ENCODE measurements around the gene AFF3. TPM values are rescaled to one million over a fixed set of nuclear protein-coding genes. Genes with fewer than 3 reads are reported as not detected.

The AFF3 gene
- total and polyA plus RNA-seq, 3 experiments from 2014 or later: 0.48 to 1.3 (median 0.53) TPM

DNA sequence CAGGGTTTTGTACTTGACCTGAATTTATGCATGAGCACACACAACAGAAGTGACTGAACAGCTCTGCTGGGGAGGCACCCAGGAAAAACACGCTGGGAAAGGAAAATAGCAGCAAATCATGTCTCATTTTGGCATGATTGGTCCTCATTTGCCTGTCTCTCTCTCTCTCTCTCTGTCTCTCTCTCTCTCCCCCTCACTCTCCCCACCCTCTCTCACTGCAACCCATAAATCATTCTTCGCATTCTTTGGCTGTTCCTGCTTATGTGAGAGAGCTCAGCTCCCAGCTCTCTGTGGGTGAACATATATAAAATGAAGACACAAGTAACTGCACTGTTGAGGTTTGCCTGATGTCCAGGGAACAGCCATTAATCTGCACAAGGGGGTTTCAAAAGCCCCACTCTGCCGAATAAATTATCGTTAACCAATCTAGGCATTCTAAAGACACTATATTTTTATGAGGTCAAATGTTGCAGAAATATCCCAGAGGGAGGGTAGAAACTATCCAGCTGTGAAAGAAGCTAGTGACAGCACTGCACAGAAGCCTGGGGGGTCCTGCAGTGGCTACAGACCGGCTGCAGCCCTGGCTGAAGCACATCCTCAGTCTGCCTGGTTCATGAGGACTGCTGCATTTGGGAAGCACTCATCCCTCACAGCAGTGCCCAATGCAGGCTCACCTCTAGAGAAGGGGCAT, 260.3 kb downstream of the AFF3 start:
- no peaks in the 10 kb centered on the region for H3K4me1 Mint-ChIP-seq
- POLR2A ChIA-PET: no interaction called here
- H3K4me1 ChIP-seq (ENCODE audit: insufficient read depth, low read length): no peaks in the 10 kb centered on the region
- H3K9me3 Mint-ChIP-seq: no peaks in the 10 kb centered on the region
- H3K27me3 Mint-ChIP-seq: peaks cover 0 to 3% of the 10 kb centered on the region in 2 donors
- no peak for DNase-seq
- H3K9me3 ChIP-seq (ENCODE audit: low read length): no peaks in the 10 kb centered on the region
- no peak overlapping the region for H3K27ac Mint-ChIP-seq
- no peak overlapping the region for H3K4me3 Mint-ChIP-seq
- H3K36me3 ChIP-seq (ENCODE audit: insufficient read depth, low read length): no peaks in the 10 kb centered on the region
- H3K27ac ChIP-seq (ENCODE audit: low read depth, low read length): no peak overlapping the region
- peaks cover 0 to 2% (median 0%) of the 10 kb centered on the region in 3 donors for H3K36me3 Mint-ChIP-seq
- CTCF ChIA-PET: no interaction called here
- no peaks in the 10 kb centered on the region for H3K27me3 ChIP-seq (ENCODE audit: insufficient read depth, low read length, poor library complexity, severe bottlenecking)
- H3K4me3 ChIP-seq (ENCODE audit: low read length): no peak overlapping the region

- peaks cover 0 to 4% of the 10 kb centered on the region in 2 donors for H3K27me3 Mint-ChIP-seq
- H3K27ac Mint-ChIP-seq: no peak overlapping the region
- H3K9me3 Mint-ChIP-seq: no peaks in the 10 kb centered on the region
- H3K36me3 Mint-ChIP-seq: peaks cover 0 to 2% (median 0%) of the 10 kb centered on the region in 3 donors
- H3K36me3 ChIP-seq (ENCODE audit: insufficient read depth, low read length): no peaks in the 10 kb centered on the region
- H3K27me3 ChIP-seq (ENCODE audit: insufficient read depth, low read length, poor library complexity, severe bottlenecking): no peaks in the 10 kb centered on the region
- no peaks in the 10 kb centered on the region for H3K4me1 Mint-ChIP-seq
- no peak overlapping the region for H3K4me3 Mint-ChIP-seq
- no peak overlapping the region for H3K27ac ChIP-seq (ENCODE audit: low read depth, low read length)
- no peak for DNase-seq
- H3K4me1 ChIP-seq (ENCODE audit: insufficient read depth, low read length): no peaks in the 10 kb centered on the region
- ChIA-PET POLR2A (no interaction called here), CTCF (no interaction called here)
- no peaks in the 10 kb centered on the region for H3K9me3 ChIP-seq (ENCODE audit: low read length)
- H3K4me3 ChIP-seq (ENCODE audit: low read length): no peak overlapping the region
These were observed 261.5 kb downstream of the AFF3 start for GRCh38 chr2:99880964-99881294.

DNA sequence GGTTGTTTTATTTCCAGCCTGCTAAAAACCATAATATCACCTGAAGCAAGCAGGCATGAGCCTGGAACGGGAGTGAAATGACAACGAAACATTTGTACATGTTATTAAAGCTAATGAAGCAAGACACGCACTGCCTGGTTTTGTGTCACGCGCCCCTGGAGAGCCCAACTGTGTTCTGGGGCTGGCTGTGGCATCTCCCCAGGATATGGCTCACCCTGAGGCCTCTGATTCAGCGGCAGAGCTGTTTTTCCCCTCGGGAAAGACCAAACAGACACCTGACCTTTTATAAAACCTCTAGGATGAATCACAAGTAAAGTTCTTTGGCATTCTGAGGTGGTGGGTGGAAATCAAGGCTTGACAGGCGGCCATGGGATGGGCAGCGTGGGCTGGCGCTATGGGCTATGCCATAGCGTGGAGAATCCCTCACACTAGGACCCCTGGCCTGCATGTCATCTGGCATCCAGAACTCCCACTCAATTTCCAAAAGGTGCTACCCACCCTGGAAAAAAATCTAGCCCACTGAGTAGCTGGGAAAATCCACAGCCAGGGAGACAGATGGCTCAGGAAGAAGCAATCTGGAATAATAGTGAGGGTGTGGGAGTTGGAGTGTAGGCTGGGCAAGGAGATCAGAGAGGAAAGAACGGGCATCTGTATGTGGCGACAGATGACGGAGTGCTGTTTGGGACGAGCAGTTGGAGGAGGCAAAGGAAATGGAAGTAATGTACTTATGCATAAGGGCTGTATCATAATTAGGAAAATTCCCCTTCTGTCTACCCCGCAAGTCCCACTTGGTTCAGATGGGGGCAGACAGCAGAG, 262.0 kb downstream of the AFF3 start:
- Mint-ChIP-seq H3K36me3 (peaks cover 0 to 2% (median 0%) of the 10 kb centered on the region in 3 donors), H3K27ac (no peak overlapping the region), H3K27me3 (peaks cover 0 to 5% of the 10 kb centered on the region in 2 donors), H3K9me3 (no peaks in the 10 kb centered on the region), H3K4me3 (no peak overlapping the region), H3K4me1 (no peaks in the 10 kb centered on the region)
- ChIA-PET CTCF (no interaction called here), POLR2A (no interaction called here)
- DNase-seq: no peak
- Histone ChIP-seq H3K4me1 (ENCODE audit: insufficient read depth, low read length) (no peaks in the 10 kb centered on the region), H3K27ac (ENCODE audit: low read depth, low read length) (no peak overlapping the region), H3K36me3 (ENCODE audit: insufficient read depth, low read length) (no peaks in the 10 kb centered on the region), H3K4me3 (ENCODE audit: low read length) (no peak overlapping the region), H3K27me3 (ENCODE audit: insufficient read depth, low read length, poor library complexity, severe bottlenecking) (no peaks in the 10 kb centered on the region), H3K9me3 (ENCODE audit: low read length) (no peaks in the 10 kb centered on the region)

GRCh38 chr2:99879481-99879880, 262.9 kb downstream of the AFF3 start:
- H3K9me3 ChIP-seq (ENCODE audit: low read length): no peaks in the 10 kb centered on the region
- H3K27me3 Mint-ChIP-seq: peaks cover 0 to 5% of the 10 kb centered on the region in 2 donors
- ChIA-PET POLR2A (no interaction called here), CTCF (no interaction called here)
- H3K4me1 Mint-ChIP-seq: no peaks in the 10 kb centered on the region
- H3K27ac Mint-ChIP-seq: no peak overlapping the region
- no peaks in the 10 kb centered on the region for H3K4me1 ChIP-seq (ENCODE audit: insufficient read depth, low read length)
- H3K27ac ChIP-seq (ENCODE audit: low read depth, low read length): no peak overlapping the region
- H3K27me3 ChIP-seq (ENCODE audit: insufficient read depth, low read length, poor library complexity, severe bottlenecking): no peaks in the 10 kb centered on the region
- DNase-seq: no peak
- peaks cover 0 to 2% (median 0%) of the 10 kb centered on the region in 3 donors for H3K36me3 Mint-ChIP-seq
- no peak overlapping the region for H3K4me3 Mint-ChIP-seq
- H3K4me3 ChIP-seq (ENCODE audit: low read length): no peak overlapping the region
- H3K9me3 Mint-ChIP-seq: no peaks in the 10 kb centered on the region
- no peaks in the 10 kb centered on the region for H3K36me3 ChIP-seq (ENCODE audit: insufficient read depth, low read length)

DNA sequence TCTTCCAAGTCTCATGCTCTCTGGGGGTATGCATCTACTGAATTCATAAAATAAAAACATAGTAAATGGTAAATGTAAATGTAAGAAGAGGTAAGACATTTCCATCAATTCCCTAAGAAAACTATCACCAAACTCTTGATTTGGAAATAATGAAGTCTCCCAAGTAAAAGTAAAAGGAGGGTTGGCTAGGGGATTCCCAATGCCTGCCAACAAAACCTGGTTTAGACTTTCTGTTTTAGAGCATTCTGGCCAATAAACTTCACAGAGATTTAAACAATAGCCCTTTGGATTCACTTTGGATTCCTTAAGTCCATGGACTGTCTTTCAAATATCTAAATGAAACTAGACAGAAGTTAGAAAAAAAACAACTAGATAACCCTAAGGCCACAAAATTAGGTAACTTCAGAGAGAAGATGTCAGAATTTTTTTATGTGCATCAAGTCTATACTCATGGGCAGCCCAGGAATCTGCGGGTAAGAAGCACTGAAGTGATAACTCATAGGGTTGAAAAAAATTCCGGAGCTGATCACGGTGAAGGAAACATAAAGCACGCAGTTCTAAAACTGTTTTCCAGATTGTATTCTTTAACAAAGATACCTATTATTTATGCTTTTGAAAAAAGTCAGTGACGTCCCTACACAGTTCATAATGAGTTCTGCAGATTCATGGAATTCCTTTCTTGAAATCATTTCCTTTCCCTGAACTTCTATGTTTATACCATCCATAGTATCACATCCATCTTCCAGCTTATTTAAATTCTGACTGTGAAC, 263.6 kb downstream of the AFF3 start:
- ChIA-PET POLR2A (no interaction called here), CTCF (no interaction called here)
- H3K4me1 ChIP-seq (ENCODE audit: insufficient read depth, low read length): no peaks in the 10 kb centered on the region
- no peak overlapping the region for H3K4me3 ChIP-seq (ENCODE audit: low read length)
- no peaks in the 10 kb centered on the region for H3K36me3 ChIP-seq (ENCODE audit: insufficient read depth, low read length)
- no peaks in the 10 kb centered on the region for H3K4me1 Mint-ChIP-seq
- peaks cover 0 to 2% (median 0%) of the 10 kb centered on the region in 3 donors for H3K36me3 Mint-ChIP-seq
- no peak overlapping the region for H3K4me3 Mint-ChIP-seq
- no peaks in the 10 kb centered on the region for H3K27me3 ChIP-seq (ENCODE audit: insufficient read depth, low read length, poor library complexity, severe bottlenecking)
- H3K27ac ChIP-seq (ENCODE audit: low read depth, low read length): no peak overlapping the region
- H3K27me3 Mint-ChIP-seq: peaks cover 0 to 5% of the 10 kb centered on the region in 2 donors
- no peaks in the 10 kb centered on the region for H3K9me3 ChIP-seq (ENCODE audit: low read length)
- peak overlapping the region in 1 of 8 donors; percentile 61 for H3K27ac Mint-ChIP-seq
- DNase-seq: no peak
- H3K9me3 Mint-ChIP-seq: no peaks in the 10 kb centered on the region

DNA sequence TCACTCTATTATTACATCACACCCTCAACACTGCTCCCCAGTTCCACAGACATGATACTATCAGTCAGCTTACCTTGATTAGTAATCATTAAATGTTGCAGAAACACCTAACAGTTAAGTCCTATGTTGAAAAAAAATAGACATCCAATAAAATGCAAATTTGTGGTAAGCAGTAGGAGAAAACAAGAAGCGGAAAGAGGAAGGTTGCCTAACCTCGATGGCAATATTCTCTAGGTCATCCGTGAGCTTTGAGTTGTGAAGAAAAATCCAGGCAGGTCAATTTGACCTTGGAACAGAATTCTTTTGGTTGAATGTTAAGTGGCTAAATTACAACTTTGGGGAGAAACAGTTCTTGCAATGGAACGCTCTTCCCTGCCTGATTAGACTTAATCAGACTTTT, 264.4 kb downstream of the AFF3 start:
- Histone ChIP-seq H3K36me3 (ENCODE audit: insufficient read depth, low read length) (no peaks in the 10 kb centered on the region), H3K27me3 (ENCODE audit: insufficient read depth, low read length, poor library complexity, severe bottlenecking) (no peaks in the 10 kb centered on the region), H3K4me3 (ENCODE audit: low read length) (no peak overlapping the region), H3K27ac (ENCODE audit: low read depth, low read length) (no peak overlapping the region), H3K4me1 (ENCODE audit: insufficient read depth, low read length) (no peaks in the 10 kb centered on the region), H3K9me3 (ENCODE audit: low read length) (no peaks in the 10 kb centered on the region)
- no peak for DNase-seq
- ChIA-PET POLR2A (no interaction called here), CTCF (no interaction called here)
- Mint-ChIP-seq H3K27ac (no peak overlapping the region), H3K36me3 (no peaks in the 10 kb centered on the region), H3K4me1 (no peaks in the 10 kb centered on the region), H3K27me3 (peaks cover 0 to 5% of the 10 kb centered on the region in 2 donors), H3K4me3 (no peak overlapping the region), H3K9me3 (no peaks in the 10 kb centered on the region)

DNA sequence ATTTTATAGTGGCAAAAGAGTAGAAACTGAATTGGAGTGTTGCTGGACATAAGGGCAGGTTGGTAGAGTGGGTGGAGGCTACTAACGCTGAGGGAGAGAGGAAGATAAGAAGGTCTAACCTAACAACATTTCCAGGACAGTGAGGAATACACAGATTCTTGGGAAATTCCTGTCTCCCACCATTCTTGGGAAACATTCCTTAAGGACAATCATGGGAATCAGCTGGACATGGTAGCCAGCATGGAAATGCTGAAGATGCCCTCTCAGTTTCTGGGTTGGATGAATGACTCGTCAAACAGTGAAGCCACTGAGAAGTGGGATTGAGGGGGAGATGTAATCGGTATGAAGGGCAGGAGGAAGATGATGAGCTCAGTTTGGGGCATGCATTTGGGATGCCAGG, 265.4 kb downstream of the AFF3 start:
- no peaks in the 10 kb centered on the region for H3K9me3 ChIP-seq (ENCODE audit: low read length)
- no peak overlapping the region for H3K27ac Mint-ChIP-seq
- ChIA-PET POLR2A (no interaction called here), CTCF (no interaction called here)
- DNase-seq: no peak
- no peaks in the 10 kb centered on the region for H3K4me1 Mint-ChIP-seq
- no peak overlapping the region for H3K27ac ChIP-seq (ENCODE audit: low read depth, low read length)
- no peaks in the 10 kb centered on the region for H3K9me3 Mint-ChIP-seq
- H3K27me3 ChIP-seq (ENCODE audit: insufficient read depth, low read length, poor library complexity, severe bottlenecking): no peaks in the 10 kb centered on the region
- H3K27me3 Mint-ChIP-seq: peaks cover 0 to 5% of the 10 kb centered on the region in 2 donors
- H3K4me3 ChIP-seq (ENCODE audit: low read length): no peak overlapping the region
- H3K4me3 Mint-ChIP-seq: no peak overlapping the region
- H3K36me3 ChIP-seq (ENCODE audit: insufficient read depth, low read length): no peaks in the 10 kb centered on the region
- H3K36me3 Mint-ChIP-seq: no peaks in the 10 kb centered on the region
- no peaks in the 10 kb centered on the region for H3K4me1 ChIP-seq (ENCODE audit: insufficient read depth, low read length)

DNA sequence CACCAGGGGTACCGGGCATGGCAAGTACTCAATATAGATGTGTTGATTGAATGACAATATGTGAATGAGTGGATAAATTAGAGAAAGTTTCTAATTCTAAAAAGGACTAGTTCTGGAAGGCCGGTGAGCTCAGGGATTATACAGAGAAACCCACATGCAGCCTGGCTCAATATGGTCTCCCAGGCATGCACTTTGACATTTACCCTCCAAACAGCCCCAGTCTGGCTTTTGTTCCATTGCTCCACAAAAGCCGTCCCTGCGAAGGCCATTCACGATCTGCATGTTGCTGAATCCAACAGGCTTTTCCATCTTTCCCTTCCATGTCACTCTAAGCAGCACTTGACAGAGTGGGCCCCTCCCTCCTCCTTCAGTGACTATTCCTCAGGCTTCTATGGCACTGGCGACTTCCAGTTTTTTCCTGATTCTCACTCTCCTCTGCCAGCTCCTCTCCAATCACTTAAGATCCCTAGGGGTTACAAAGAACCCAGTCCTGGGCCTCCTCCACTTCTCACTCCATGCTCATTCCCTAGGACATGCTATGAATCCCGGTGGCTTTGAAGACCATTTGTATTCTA, 266.7 kb downstream of the AFF3 start:
- Histone ChIP-seq H3K27ac (ENCODE audit: low read depth, low read length) (no peak overlapping the region), H3K9me3 (ENCODE audit: low read length) (no peaks in the 10 kb centered on the region), H3K27me3 (ENCODE audit: insufficient read depth, low read length, poor library complexity, severe bottlenecking) (no peaks in the 10 kb centered on the region), H3K4me3 (ENCODE audit: low read length) (no peak overlapping the region), H3K4me1 (ENCODE audit: insufficient read depth, low read length) (no peaks in the 10 kb centered on the region), H3K36me3 (ENCODE audit: insufficient read depth, low read length) (no peaks in the 10 kb centered on the region)
- no peaks in the 10 kb centered on the region for H3K36me3 Mint-ChIP-seq
- POLR2A ChIA-PET: no interaction called here
- DNase-seq: no peak
- H3K27ac Mint-ChIP-seq: no peak overlapping the region
- H3K9me3 Mint-ChIP-seq: no peaks in the 10 kb centered on the region
- no peaks in the 10 kb centered on the region for H3K4me1 Mint-ChIP-seq
- no peak overlapping the region for H3K4me3 Mint-ChIP-seq
- CTCF ChIA-PET: no interaction called here
- peaks cover 0 to 5% of the 10 kb centered on the region in 2 donors for H3K27me3 Mint-ChIP-seq

Data from CD8-positive, alpha-beta memory T cell (primary cell).